HT1080 (cell line): ENCODE measurements around the gene C1orf198. TPM values are rescaled to one million over a fixed set of nuclear protein-coding genes. Genes with fewer than 3 reads are reported as not detected.
A peak's percentile ranks its signal among the peaks of the same experiment; 100 is the strongest.

Source experiments
- DNase-seq: peaks from one replicate; pipeline ENCODE4 v3.0.0-alpha.2; 2015; ENCODE audit warnings: low read depth
- total RNA-seq: library from RNA; depleted of rRNA; stranded (reverse); fragments of >200 nt; shearing (Covaris generic); gene quantifications from 2 replicates; pipeline ENCODE4 v1.2.3, GENCODE V29; 2014

C1orf198 gene
- total RNA-seq, 1 experiment from 2014 or later = 17.0 TPM

DNA sequence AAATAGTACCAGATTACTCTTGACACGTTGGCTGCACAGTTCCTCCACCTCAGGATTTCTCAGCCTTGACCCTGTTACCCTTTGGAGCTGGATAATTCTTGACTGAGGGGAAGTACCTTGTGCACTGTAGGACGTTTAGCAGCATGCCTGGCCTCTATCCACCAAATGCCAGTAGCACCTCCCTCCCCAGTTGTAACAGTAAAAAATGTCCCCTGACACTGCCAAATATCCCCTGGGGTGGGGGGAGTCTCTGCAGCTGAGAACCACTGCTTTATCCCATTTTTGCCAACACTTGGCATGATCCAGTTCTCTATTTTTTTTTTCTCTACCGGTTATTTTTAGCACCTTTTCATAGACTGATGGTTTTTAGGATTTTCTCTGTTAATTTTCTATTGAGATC is 34.0 kb downstream of the C1orf198 start:
- no peak for DNase-seq

DNA sequence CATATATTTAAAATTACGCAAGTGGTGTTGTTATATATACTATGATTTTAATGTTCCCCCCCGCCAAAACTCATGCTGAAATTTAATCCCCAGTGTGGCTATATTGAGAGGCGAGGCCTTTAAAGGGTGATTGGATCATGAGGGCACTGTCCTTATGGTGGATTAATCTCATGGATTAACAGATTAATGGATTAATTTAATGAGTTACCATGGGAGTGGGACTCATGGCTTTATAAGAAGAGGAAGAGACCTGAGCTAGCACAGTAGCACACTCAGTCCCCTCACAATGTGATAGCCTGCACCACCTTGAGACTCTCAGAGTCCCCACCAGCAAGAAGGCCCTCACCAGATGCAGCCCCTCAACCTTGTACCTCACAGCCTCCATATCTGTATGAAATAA is 34.8 kb downstream of the C1orf198 start:
- no peak for DNase-seq

DNA sequence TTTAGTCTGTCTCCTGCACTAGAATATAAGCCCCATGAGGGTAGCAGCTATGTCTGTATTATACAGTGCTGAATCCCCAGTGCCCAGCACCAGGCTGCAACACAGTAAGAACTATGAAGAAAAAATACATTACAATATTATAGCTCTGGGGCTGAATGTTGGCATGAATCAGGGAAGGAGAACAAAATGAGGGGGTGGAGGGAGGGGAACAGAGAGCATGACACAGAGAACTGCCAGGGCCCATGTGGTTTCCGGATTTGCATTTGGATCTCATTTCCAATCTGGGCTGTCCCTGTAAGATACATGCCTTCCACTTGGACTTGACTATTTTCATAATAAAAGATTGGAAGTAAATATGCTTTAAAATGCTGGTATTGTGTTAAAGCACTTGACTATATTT is 35.8 kb downstream of the C1orf198 start:
- peak; percentile 23 for DNase-seq

DNA sequence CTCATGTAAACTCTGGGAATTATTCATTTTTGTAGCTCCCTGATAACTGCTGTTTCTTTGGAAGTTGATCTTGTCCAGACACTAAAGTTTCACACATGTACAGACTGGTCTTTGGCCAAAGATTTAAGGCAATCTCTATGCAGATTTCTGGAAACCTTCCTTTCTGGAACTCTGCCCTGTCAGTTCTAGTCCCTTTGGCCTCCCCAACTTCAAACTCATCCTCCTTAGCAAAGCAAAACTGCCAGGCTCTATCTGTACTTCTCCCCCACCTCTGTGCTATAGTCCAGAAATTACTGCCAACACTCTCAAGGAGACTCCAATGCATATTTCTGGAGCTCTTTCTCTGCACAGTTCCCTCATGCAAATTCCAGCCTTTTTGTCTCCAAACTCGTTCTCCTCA is 36.5 kb downstream of the C1orf198 start:
- no peak for DNase-seq

DNA sequence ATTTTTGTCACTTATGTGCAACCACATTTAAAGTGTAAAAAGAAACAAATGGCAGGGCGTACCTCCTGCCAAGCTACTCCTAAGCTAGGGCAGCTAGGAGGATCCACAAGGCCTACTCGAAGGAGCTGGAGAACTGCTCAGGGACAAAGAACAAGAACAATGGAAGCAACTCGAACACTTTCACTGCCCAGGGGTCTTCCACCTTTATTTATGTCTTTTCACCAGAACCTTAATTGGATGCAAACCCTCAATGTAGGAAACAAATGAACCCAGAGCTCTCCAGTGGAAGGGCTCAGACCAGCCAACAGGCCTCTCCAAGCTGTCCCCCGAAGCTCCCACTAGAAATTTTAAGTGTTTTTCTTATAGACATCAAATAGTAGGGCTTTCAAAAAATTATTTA is 39.9 kb downstream of the C1orf198 start:
- DNase-seq = no peak

DNA sequence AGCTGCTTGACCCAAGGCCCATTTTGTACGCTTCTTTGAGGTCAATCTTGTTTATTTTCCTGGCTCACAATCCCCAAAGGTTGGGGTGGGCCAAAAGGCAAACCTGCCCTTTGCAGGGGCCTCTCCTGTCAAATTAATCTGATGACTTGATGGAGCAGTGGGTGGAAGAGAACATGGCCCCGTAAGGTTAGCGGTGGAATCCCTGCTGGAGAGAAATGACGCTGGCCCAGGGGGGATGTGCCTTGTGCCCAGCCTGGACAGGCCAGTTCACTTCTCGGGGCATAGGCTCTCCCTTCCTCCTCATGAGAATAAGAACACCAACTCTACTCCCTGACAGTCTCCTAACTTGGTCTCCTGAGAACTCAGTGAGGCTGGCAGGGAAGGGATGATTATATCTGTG is 40.5 kb downstream of the C1orf198 start:
- no peak for DNase-seq

DNA sequence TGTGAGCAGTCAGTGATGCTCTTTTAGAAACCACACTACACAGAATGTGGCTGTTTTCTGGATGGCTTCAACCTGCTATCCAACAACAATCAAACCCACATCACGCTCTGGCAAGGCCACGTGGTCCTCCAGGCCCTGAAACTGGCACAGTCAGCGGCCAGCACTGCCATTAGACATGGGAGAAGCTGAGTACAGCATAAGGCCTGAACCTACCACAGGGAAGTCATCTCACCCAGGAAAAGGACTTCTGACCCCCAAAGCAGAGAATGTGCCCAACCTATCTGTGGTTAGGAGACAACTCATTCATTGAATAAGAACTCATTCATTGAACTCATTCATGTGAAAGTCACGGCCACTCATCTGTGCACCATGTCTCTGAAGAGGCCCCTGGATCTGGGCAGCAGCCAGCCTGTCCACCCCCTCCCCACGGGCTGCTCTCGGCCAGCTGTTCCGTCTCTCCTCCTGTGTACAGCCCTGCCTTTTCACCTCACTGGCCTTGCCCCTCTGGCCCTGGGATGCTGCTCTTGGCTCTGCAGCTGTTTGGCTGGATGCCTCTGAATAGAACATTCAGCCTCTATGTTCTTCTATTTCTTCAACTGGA is 41.1 kb downstream of the C1orf198 start:
- DNase-seq = no peak

DNA sequence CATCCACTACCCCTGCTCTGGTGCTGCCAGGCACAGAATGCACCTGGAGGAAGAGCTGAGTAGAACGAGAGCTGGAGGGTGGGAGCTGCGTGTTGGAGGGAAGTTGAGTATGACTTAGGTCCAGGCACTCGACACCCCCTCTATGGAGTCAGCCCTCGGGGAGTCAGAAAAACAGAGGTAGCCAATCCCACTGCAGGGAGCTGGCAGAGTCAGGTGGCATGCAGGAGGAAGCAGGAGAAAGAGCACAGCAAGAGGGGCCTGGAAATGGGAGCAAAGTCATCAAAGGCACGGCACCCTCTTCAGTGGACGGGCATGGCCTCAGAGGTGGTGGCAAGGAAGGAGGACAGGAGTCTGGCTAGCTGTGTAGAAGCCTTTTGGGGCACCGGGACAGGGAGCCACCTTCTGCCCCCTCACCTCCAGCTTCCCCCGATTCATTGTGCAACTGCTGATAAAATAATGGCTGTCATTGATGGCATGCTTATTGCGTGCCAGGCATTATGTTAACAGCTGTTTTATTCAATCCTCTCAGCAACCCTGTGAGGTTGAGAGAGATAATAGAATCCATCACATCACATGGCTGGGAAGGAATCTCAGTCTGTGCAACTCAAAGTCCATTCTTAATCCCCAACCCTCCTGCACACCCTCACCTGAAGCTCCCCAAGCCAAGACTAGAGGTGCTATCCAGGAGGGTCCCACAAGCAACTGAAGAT is 42.0 kb downstream of the C1orf198 start:
- no peak for DNase-seq

DNA sequence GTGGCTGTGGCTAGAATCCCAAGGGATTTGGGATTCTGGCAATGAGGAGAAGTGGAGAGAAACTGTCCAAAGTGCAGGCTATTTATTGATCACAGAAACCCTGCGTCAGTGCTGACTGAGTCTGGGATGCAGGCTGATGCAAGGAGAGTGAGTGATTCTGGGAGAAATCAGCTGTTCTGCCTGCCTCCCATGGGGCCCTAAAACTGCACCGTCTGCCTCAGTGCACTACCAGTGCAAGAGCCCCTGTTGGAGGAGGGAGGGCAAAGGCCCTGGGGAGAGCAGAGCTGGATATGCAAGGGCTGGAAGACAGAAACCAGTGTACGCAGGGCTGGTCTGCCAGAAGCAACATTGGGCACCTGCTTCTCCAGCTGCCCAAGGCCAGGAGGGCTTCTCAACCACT is 42.6 kb downstream of the C1orf198 start:
- DNase-seq = no peak

DNA sequence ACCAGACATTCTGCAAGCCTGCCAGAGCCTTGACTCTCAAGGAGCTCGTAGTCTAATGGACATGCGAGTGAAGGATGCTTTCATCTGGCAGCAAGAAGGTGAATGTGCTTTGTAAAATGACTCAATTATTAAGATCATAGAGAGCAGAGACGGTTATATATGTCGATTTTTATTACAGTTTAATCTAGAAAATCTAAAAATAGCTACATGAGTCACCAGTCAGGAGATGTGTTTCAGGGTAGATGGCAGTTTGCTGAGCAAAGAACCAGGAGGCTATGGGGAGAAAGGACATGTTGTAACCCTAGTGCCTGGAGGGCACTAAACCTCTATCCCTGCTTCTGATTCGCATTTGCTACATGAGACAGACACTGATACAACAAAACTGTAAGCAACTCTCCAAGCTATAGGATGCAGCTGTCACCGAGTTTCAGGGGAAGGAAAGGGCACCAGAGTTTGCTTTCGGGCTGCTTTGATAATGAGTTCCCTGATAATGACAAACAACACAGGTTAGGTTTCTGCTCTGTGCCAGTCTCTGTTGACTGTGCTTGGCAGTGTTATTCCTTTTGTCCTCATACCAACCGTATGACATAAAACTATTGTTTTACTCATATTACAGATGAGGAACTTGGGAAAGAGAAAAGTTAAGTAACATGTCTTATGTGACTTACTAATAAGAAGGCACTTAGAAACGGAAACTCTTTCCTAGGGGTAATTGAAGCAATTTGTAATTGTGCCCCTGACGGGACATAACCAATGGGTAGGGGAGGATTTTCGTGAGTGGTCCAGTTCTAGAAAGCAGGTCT is 43.2 kb downstream of the C1orf198 start:
- DNase-seq = peak; percentile 59

DNA sequence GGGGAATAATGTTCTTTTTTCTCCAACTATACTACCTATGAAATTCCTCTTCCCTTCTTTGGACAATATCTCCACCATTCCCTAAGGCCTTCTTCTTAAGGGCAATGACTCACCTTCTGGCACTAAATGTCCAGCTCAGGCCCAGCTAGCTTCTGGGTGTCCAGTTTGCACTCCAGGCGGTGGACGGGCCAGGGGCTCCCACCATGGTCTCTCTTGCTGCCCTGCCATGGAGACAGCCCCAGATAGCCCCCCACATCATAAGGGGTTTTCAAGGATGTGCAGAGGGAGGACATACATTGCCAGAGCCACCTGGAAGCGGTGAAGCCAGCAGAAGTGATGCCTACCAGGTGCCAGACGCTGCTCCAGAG is 43.8 kb downstream of the C1orf198 start:
- DNase-seq = no peak

DNA sequence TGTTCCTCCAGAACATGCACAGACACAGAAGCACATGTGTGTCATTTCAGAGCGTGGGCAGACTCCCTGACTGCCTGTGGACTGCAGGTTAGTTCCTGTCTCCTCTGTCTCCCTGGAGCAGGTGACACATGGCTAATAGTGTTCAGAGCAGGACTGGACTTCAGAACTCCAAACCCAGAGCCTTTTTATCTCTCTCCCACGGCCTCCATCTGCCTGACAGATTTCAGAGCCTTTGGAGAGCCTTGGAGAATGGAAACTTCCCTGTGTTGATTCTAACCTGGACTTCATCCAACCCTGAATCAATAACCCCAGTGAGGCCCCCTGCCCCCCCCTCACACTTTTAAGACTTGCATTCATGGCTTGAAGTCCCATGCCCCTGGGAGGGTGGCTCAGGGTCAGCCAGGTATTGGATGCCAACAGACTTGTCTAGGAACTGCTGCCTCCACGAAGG is 44.4 kb downstream of the C1orf198 start:
- DNase-seq = no peak

DNA sequence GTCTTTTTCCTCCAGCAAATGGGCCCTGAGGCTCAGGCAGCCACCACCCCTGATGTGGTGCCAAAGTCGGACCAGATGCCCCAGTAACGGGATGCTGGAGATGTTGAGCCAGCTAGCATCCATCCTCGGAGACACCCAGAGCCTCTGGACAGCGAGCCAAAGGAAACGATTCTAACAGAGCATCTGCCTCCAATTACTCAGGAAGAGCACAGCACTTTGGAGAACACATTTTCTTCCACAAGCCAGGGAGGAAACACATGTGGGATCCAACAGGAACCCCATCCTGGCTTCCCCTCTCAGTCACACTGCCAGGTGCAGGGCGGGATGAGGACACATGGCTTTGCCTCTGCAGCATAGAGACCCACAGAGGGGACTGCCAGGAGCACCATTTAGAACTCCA is 44.9 kb downstream of the C1orf198 start:
- no peak for DNase-seq

DNA sequence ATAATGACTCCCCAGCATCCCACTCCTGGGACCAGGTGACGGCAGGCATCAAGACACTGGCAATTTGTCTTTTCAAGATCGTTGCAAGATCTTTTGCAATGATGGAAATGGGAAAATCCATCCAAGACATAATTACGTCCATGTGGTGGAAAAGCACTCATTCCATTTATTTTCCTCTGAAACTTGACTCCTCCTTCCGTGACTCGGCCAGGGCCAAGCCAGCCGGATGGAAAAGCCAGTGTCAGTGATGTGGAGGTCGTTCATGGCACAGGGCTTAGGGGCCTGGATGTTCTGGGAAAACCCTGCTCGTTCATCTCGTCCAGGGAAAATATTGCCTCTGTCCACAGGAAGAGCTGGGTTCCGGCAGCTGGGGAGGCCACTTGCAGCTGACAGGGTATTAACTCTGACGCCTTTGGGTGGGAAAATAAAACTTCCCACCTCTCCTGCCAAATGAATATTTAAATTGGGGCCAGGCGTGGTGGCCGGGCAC is 46.2 kb downstream of the C1orf198 start:
- DNase-seq = no peak

DNA sequence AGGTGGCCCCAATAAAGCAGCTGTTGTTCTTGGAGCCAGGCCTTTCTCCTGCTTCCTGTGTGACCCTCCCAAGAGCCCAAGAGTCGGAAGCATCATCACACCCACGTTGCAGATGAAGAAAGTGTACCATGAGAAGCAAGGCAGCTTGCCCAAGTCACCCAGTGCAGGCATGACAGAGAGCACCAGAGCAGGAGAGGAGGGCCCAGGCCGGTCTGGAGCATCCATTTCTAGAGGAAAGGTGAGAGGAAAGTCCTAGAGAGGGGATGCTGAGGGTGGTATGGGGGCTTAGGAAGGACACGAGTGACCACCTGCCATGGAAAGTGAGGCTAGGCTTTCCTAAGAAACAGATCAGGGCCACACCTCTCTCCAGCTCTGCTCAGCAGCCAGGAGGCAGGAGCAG is 47.0 kb downstream of the C1orf198 start:
- DNase-seq = no peak

DNA sequence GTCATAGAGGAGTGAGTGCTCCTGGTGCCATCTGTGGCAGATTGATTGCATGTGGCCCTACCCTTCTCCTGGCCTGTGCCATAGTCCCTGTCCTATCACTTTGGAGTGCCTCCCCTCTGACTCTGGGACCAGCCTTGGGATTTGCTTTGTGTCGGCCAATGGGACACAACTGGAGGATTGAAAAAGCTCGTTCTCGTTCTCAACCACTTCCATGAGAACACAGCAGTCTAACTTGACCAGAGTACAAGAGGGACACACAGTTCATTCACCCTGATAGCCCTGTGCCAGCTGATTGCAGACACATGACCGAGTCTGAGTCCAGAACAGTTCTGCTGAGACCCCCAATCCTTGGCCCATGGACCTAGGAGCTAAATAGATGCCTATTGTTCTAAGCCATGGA is 47.8 kb downstream of the C1orf198 start:
- no peak for DNase-seq

DNA sequence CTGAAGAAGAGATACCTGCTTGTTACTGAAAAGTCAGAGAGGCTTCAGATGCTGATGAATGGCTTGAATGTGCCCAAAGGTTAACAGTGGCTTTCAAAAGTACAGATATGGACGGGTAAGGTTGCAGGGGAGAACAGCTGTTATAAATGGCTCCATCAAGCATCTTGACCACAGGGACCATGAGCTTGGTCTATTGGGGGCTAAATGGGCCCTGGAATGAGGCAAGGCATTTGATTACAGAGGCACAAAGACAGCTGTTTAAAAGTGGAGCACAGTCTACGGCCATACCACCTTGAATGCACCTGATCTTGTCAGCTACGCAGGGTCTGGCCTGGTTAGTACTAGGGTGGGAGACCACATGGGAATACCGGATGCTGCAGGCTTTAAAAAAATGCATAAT is 48.3 kb downstream of the C1orf198 start:
- DNase-seq = no peak

DNA sequence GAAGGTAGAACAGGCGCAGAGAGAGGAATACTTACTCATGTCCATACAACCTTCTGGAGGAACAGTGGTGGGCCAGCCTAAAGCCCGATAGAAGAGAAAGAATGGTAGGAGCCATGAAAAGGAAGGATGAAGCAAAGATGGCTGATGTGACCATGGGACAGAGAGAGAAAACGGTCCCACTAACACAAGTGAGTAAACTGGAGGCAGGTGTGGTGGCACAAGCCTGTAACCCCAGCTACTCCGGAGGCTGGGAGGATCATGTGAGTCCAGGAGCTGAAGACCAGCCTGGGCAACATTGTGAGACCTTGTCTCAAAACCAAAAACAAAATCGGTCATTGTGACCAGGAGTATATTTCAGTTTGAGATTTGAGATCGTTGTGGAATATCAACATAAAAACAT is 49.4 kb downstream of the C1orf198 start:
- DNase-seq = no peak

DNA sequence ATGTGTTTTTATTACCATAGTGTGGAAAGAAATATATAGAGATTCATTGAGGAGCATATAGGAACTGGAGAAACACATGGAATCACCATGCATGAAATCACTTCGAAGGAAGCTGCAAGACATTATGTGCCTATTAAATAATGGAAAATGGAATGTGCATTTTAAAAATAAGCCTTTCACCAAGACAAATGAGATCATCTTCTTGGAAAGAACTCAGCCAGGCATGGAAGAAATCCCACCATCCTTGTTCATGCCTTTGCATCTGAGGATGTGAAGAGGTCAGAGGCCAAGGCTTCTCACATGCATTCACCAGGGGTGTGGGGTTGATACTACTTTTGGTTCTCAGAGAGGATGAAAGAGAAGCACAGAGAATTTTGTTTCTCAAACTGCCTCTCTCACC is 50.0 kb downstream of the C1orf198 start:
- DNase-seq = no peak

DNA sequence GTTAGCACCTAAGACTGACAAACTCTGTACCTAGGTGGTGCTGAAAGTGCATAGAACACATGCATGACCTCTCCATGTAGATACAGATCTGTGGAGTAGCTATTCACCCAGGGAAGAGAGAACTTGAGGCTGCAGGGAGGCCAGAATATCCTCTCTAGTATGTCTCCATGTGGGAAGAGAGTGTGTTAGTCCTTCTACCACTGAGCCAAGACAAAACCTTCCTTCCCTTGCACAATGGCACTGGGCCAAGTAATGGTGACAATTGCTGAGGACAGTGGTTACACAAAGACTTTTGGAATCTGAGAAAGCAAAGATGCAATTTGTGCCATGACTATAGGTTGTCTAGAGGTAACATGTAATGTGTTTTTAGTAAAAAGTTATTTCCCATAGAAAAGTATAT is 52.3 kb downstream of the C1orf198 start:
- DNase-seq = no peak

DNA sequence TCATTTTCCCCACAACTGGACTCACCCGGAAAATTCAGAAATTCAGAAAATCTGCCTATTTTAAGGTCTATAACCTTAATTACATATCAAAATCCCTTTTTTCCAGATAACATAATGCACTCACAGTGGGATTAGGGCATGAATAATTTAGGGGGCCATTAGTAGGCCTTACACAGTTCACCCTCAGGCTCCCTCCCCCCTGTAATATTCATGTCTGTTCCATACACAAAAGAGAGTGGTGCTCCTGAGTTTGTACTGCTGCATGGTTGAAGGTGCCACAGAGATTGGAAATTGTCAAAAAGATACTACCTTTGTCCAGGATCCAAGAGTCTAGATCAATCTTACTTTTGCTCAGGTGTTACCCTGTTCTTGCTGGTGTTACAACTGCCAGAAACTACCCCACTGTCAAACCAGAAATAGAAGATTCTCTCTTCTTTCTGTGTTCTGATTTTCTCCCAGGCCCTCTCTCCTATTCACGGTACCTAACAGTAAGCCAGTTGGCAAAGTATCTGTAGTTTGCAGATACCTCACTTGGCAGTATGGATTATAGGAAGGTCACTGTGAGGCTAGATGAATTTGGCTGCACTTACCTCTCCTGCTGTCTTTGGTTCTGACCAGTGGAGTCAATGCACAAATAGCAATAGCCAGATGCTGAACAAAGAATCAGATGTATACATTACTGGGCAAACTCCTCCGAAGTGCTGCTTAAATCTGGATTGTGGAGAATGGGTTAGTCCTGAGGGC is 53.2 kb downstream of the C1orf198 start:
- DNase-seq = no peak

DNA sequence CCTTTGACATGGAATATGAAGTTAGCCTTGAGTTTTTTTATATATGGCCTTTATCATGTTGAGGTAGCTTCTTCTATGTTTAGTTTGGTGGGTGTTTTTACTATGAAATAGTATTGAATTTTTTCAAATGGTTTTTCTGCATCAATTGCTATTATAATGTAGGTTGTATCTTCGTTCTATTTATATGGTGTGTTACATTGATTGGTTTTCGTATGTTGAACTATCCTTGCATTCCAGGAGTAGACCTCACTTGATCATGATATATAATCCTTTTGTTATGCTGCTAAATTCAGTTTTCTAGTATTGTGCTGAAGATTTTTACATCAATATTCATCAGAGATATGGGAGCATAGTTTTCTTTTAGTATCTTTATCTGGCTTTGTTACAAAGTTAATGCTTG is 55.8 kb downstream of the C1orf198 start:
- DNase-seq = no peak
